Small intestine (tissue), 7 donors: Measurements from ENCODE around the gene ECSCR. TPM values are rescaled to one million over a fixed set of nuclear protein-coding genes. Genes with fewer than 3 reads are reported as not detected.
A peak's percentile ranks its signal among the peaks of the same experiment; 100 is the strongest.
"Not testable (repeated sequence)": the region's sequence is repeated elsewhere in the genome, so short reads cannot be mapped to it uniquely, and the experiment has no call there.

ENCODE experiments used
- DNase-seq, 2 donors: peaks; one replicate each; pipeline versions ENCODE4 v3.0.0 to v3.0.0-alpha.2; 2013
- FAIRE-seq: peaks from 2 replicates; lab custom pipeline; 2012; peaks lifted over from hg19 to GRCh38; lab: Jason Lieb, UNC
- H3K27ac ChIP-seq, 3 donors: one replicate each; pipeline ENCODE4 v1.5.1; 2013; ENCODE audit warnings: low read length in 2 of 3, mild to moderate bottlenecking in 2 of 3, control low read depth in 1 of 3, inconsistent platforms in 1 of 3, low read depth in 1 of 3, moderate library complexity in 1 of 3
- H3K27me3 ChIP-seq, 3 donors: one replicate each; pipeline ENCODE4 v1.6.1; 2013; ENCODE audit warnings: low read length in 3 of 3, inconsistent platforms in 1 of 3; ENCODE audit not compliant: control insufficient read depth in 3 of 3, insufficient read depth in 3 of 3
- H3K36me3 ChIP-seq, 3 donors: one replicate each; pipeline ENCODE4 v1.6.1; 2013; ENCODE audit warnings: low read length in 3 of 3, inconsistent platforms in 1 of 3, low read depth in 1 of 3, mild to moderate bottlenecking in 1 of 3, moderate library complexity in 1 of 3; ENCODE audit not compliant: control insufficient read depth in 3 of 3, insufficient read depth in 2 of 3
- H3K4me1 ChIP-seq, 3 donors: one replicate each; pipeline ENCODE4 v1.6.1; 2013; ENCODE audit warnings: low read length in 2 of 3, inconsistent platforms in 1 of 3, low read depth in 1 of 3, mild to moderate bottlenecking in 1 of 3, moderate library complexity in 1 of 3; ENCODE audit not compliant: control insufficient read depth in 3 of 3, insufficient read depth in 2 of 3
- H3K4me3 ChIP-seq, 3 donors: one replicate each; pipeline ENCODE4 v1.5.1; 2013; ENCODE audit warnings: low read length in 3 of 3, control low read depth in 1 of 3, inconsistent platforms in 1 of 3, low read depth in 1 of 3, mild to moderate bottlenecking in 1 of 3, moderate library complexity in 1 of 3
- H3K9me3 ChIP-seq, 2 donors: one replicate each; pipeline ENCODE4 v1.6.1; 2013; ENCODE audit warnings: low read depth in 1 of 2, low read length in 1 of 2; ENCODE audit not compliant: control insufficient read depth in 2 of 2, insufficient read depth in 1 of 2
- WGBS, 3 donors: extraction: QIAGEN DNeasy Blood & Tissue Kit; methylation state at CpG; one replicate each; pipeline ENCODE4 v1.1.7; 2013; 5-methylcytosine and 5-hydroxymethylcytosine counted together
- polyA plus RNA-seq, 4 donors: library from polyadenylated mRNA; stranded (reverse) in 3 of 4; unstranded in 1 of 4; fragments of 200-250 nt in 3 of 4; fragments of 120-200 nt in 1 of 4; gene quantifications; one replicate each; pipeline versions ENCODE4 v1.2.1 to v1.2.3, GENCODE V29; 2013
- donor health status: healthy with polysubstance abuse.
- donor health status: control.
- donor health status: control.
- donor health status: Bipolar disorder and iron deficiency.
- donor health status: healthy.

ECSCR gene
- polyA plus RNA-seq, 4 donors, result 1.6 to 47.6 (median 7.7) TPM

GRCh38 chr5:139479729-139480128, 17.2 kb upstream of the ECSCR start:
- DNase-seq, H3K27me3 ChIP-seq, H3K4me3 ChIP-seq, FAIRE-seq, H3K4me1 ChIP-seq, H3K27ac ChIP-seq, H3K9me3 ChIP-seq: not testable (repeated sequence)
- H3K36me3 ChIP-seq, result peaks cover 0 to 11% (median 0%) of the 10 kb centered on the region in 3 donors
- WGBS, 3 donors, result 89 to 92% (median 90%) methylated on average over 3 to 4 of the region's 4 CpGs

DNA sequence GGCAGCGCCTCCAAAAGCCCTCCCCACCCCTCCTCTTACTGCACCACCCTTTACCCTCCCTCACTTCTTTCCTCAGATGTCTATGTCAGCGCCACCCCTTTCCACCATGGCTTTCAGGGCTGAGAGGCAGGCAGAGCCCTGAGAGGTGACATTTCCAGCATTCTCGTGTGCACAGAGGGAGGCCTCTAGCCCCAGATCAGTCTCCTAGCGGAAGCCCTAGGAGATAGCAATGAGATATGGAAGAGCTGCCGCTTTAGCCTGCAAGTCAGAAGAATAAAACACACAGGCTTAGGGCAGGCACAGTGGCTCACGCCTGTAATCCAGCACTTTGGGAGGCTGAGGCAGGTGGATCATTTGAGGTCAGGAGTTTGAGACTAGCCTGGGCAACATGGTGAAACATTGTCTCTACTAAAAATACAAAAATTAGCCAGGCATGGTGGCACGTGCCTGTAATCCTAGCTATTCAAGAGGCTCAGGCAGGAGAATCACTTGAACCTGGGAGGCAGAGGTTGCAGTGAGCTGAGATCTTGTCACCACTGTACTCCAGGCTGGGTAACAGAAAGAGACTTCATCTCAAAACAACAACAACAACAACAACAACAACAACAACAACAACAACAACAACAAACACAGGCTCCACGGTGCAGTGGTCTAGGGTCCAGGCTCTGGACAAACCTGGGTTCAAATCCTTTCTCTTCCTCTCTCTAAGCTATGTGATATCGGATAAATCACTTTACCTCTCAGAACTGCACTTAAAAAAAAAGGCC, 16.3 kb upstream of the ECSCR start:
- H3K4me3 ChIP-seq, H3K9me3 ChIP-seq, DNase-seq, H3K27me3 ChIP-seq, H3K27ac ChIP-seq, H3K4me1 ChIP-seq, FAIRE-seq: not testable (repeated sequence)
- peaks cover 0 to 11% (median 0%) of the 10 kb centered on the region in 3 donors for H3K36me3 ChIP-seq
- WGBS, 3 donors, result 79 to 87% (median 84%) methylated on average over 9 of the region's 9 CpGs

- Histone ChIP-seq H3K27me3 (no peaks in the 10 kb centered on the region), H3K4me3 (no peak overlapping the region), H3K4me1 (peaks cover 0 to 5% (median 2%) of the 10 kb centered on the region in 3 donors), H3K36me3 (peaks cover 0 to 11% (median 0%) of the 10 kb centered on the region in 3 donors), H3K9me3 (no peaks in the 10 kb centered on the region), H3K27ac (no peak overlapping the region)
- 81 to 86% (median 82%) methylated on average over 13 of the region's 13 CpGs for WGBS, 3 donors
- DNase-seq, result no peak
- FAIRE-seq, result no peak
Measured at GRCh38 chr5:139475865-139476617, 13.5 kb upstream of the ECSCR start.

- Histone ChIP-seq H3K4me3 (no peak overlapping the region), H3K36me3 (peaks cover 0 to 11% (median 0%) of the 10 kb centered on the region in 3 donors), H3K4me1 (peaks cover 2 to 4% (median 2%) of the 10 kb centered on the region in 3 donors), H3K27me3 (no peaks in the 10 kb centered on the region), H3K27ac (no peak overlapping the region), H3K9me3 (no peaks in the 10 kb centered on the region)
- FAIRE-seq (no peak), DNase-seq (peak; percentile 40 to 51)
- 28 to 33% (median 32%) methylated on average over 13 of the region's 13 CpGs for WGBS, 3 donors
Measured at GRCh38 chr5:139474890-139475791, 12.6 kb upstream of the ECSCR start.

DNA sequence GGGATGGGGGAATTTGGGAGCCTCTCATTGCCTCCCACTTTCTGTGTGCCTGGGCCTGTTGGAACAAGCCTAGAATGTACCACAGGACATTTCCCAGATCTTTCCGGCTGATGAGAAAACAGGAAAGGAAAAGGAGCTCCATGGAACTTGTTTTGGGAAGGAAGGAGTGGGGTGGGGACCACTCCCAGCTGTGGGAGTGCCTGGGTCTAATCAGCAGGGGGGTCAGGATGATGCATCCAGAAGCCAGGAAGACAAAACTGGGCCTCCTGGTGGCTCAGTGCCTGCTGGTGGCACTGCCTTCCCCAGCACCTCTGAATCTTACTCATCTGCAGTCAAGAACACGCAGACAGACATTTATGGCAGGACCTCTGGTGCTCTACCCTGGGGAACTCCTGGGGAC, 11.0 kb upstream of the ECSCR start:
- H3K4me1 ChIP-seq, result peaks cover 2 to 4% (median 2%) of the 10 kb centered on the region in 3 donors
- DNase-seq, result no peak
- no peak for FAIRE-seq
- H3K36me3 ChIP-seq, result peaks cover 0 to 8% (median 0%) of the 10 kb centered on the region in 3 donors
- H3K9me3 ChIP-seq, result no peaks in the 10 kb centered on the region
- 79 to 89% (median 83%) methylated on average over 2 of the region's 2 CpGs for WGBS, 3 donors
- H3K27me3 ChIP-seq, result no peaks in the 10 kb centered on the region
- H3K27ac ChIP-seq, result peak overlapping the region in 1 of 3 donors; percentile 47
- H3K4me3 ChIP-seq, result no peak overlapping the region

DNA sequence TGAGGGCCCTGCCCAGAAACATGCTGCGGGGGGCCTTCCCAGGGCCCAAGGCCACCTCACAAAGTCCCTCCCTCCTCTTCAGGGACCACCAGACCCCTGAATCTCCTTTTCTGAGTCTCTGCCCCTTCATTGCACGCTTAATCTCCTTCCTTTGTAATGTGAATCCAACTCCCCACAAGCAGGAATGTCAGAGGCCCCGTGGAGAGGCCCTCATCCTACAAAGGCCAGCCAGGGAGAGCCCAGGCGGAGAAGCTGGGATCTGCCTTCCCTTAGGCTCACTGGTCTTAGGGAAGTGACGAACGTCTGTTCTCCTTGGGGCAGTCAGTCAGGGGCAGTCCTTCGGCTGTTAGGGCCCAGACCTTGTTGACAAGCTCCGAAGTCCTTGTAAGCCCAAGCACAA, 10.6 kb upstream of the ECSCR start:
- H3K27me3 ChIP-seq, result no peaks in the 10 kb centered on the region
- H3K27ac ChIP-seq, result peak overlapping the region in 1 of 3 donors; percentile 47
- no peaks in the 10 kb centered on the region for H3K9me3 ChIP-seq
- no peak for DNase-seq
- peaks cover 0 to 4% (median 0%) of the 10 kb centered on the region in 3 donors for H3K36me3 ChIP-seq
- no peak overlapping the region for H3K4me3 ChIP-seq
- no peak for FAIRE-seq
- WGBS, 3 donors, result 80 to 87% (median 84%) methylated on average over 8 of the region's 8 CpGs
- H3K4me1 ChIP-seq, result peaks cover 2 to 4% (median 2%) of the 10 kb centered on the region in 3 donors

DNA sequence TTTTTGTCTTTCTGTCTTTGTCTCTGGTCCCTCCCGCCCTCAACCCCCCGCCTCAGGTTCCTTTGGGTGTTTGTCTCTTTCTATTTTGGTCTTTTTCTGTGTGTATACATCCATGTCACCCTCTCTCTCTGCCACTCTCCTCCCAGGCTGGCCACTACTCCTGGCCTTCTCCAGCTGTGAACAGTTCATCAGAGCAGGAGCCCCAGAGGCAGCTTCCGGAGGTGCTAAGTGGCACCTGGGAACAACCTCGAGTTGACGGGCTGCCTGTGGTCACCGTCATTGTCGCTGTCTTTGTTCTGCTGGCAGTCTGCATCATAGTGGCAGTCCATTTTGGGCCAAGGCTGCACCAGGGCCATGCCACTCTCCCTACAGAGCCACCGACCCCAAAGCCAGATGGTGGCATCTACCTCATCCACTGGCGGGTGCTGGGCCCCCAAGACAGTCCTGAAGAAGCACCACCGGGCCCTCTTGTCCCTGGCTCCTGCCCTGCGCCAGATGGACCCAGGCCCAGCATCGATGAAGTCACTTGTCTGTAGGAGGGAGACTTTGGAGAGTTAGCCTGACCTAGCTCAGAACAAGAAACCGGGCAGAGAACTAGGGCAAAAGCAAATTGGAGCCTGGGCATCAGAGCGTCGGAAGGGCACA, 10.0 kb upstream of the ECSCR start:
- WGBS, 3 donors, result 83 to 96% (median 88%) methylated on average over 15 of the region's 15 CpGs
- peaks cover 0 to 2% (median 0%) of the 10 kb centered on the region in 3 donors for H3K36me3 ChIP-seq
- H3K4me1 ChIP-seq, result peaks cover 2 to 4% (median 2%) of the 10 kb centered on the region in 3 donors
- H3K27me3 ChIP-seq, result no peaks in the 10 kb centered on the region
- H3K27ac ChIP-seq, result peak overlapping the region in 1 of 3 donors; percentile 47
- FAIRE-seq (no peak), DNase-seq (no peak)
- H3K4me3 ChIP-seq, result no peak overlapping the region
- no peaks in the 10 kb centered on the region for H3K9me3 ChIP-seq
